WTC11 (cell line): ENCODE data around the gene AFAP1L2. TPM values are rescaled to one million over a fixed set of nuclear protein-coding genes. Genes with fewer than 3 reads are reported as not detected.

Source experiments
- ATAC-seq: fragments of 200-7000 bp; cut with Tn5 transposase; 2 replicates; pipeline ENCODE4 v1.10.0; 2021; ENCODE audit warnings: mild to moderate bottlenecking, moderate library complexity
- CTCF ChIA-PET: fragments of 300-600 bp; sonication (Branson Sonifier 250); formaldehyde crosslinking; loops from one replicate; lab custom pipeline; 2021; ENCODE audit warnings: antibody characterized with exemption; lab: Charles Lee
- POLR2A ChIA-PET: fragments of 350-600 bp; sonication (Branson Sonifier 250); formaldehyde crosslinking; loops from one replicate; lab custom pipeline; 2021; ENCODE audit warnings: antibody characterized with exemption; lab: Charles Lee
- DNase-seq: peaks from one replicate; pipeline ENCODE4 v3.0.0; 2021; ENCODE audit warnings: low spot score
- H3K27ac Mint-ChIP-seq: 2 replicates; pipeline ENCODE4 v1.8.0; 2021; ENCODE audit warnings: mixed read lengths
- H3K27me3 Mint-ChIP-seq: 2 replicates; pipeline ENCODE4 v1.8.0; 2021; ENCODE audit warnings: low read depth, mild to moderate bottlenecking, moderate library complexity, mixed read lengths
- H3K36me3 Mint-ChIP-seq: 2 replicates; pipeline ENCODE4 v1.8.0; 2021; ENCODE audit warnings: mixed read lengths
- H3K4me1 Mint-ChIP-seq: 2 replicates; pipeline ENCODE4 v1.8.0; 2022; ENCODE audit warnings: mixed read lengths
- H3K4me3 Mint-ChIP-seq: 2 replicates; pipeline ENCODE4 v1.8.0; 2021; ENCODE audit warnings: mild to moderate bottlenecking, moderate library complexity, mixed read lengths
- H3K9me3 Mint-ChIP-seq: 2 replicates; pipeline ENCODE4 v1.8.0; 2021; ENCODE audit warnings: mixed read lengths
- ATF2 ChIP-seq: sonication (generic); formaldehyde crosslinking; IDR thresholded peaks from 2 replicates; pipeline ENCODE4 v1.8.1; 2022; ENCODE audit warnings: low read depth, missing genetic modification reagents, borderline replicate concordance
- ATF6 ChIP-seq: sonication (generic); formaldehyde crosslinking; IDR thresholded peaks from 2 replicates; pipeline ENCODE4 v1.8.1; 2023; ENCODE audit warnings: mild to moderate bottlenecking, missing genetic modification reagents
- E2F4 ChIP-seq: sonication (generic); formaldehyde crosslinking; IDR thresholded peaks from 2 replicates; pipeline ENCODE4 v1.8.1; 2022; ENCODE audit warnings: low read depth, mild to moderate bottlenecking, moderate library complexity, missing genetic modification reagents, borderline replicate concordance
- FOXP1 ChIP-seq: sonication (generic); formaldehyde crosslinking; IDR thresholded peaks from 2 replicates; pipeline ENCODE4 v1.8.0; 2022; ENCODE audit warnings: missing genetic modification reagents, mild to moderate bottlenecking, moderate library complexity, borderline replicate concordance
- GTF2I ChIP-seq: fragments of 250-450 bp; sonication (Bioruptor Pico); conservative IDR thresholded peaks from 2 replicates; pipeline ENCODE4 v1.4.0; 2021; ENCODE audit warnings: mild to moderate bottlenecking
- NR2C2 ChIP-seq: sonication (generic); formaldehyde crosslinking; IDR thresholded peaks from 2 replicates; pipeline ENCODE4 v1.8.0; 2022; ENCODE audit warnings: mild to moderate bottlenecking, missing genetic modification reagents
- OVOL2 ChIP-seq: fragments of 250-450 bp; sonication (Bioruptor Pico); IDR thresholded peaks from 2 replicates; pipeline ENCODE4 v1.9.0; 2021; ENCODE audit warnings: mild to moderate bottlenecking, borderline replicate concordance
- RORB ChIP-seq: fragments of 250-450 bp; sonication (Bioruptor Pico); IDR thresholded peaks from 2 replicates; pipeline ENCODE4 v1.9.0; 2021; ENCODE audit warnings: mild to moderate bottlenecking
- SMAD3 ChIP-seq: sonication (generic); formaldehyde crosslinking; IDR thresholded peaks from 2 replicates; pipeline ENCODE4 v1.8.0; 2022; ENCODE audit warnings: missing genetic modification reagents, mild to moderate bottlenecking, borderline replicate concordance
- USF1 ChIP-seq: sonication (generic); formaldehyde crosslinking; IDR thresholded peaks from 2 replicates; pipeline ENCODE4 v1.8.0; 2022; ENCODE audit warnings: mild to moderate bottlenecking, missing genetic modification reagents
- ZNF232 ChIP-seq: sonication (generic); formaldehyde crosslinking; IDR thresholded peaks from 2 replicates; pipeline ENCODE4 v1.8.0; 2022; ENCODE audit warnings: mild to moderate bottlenecking, missing genetic modification reagents
- ZNF396 ChIP-seq: fragments of 250-450 bp; sonication (Bioruptor Pico); IDR thresholded peaks from 2 replicates; pipeline ENCODE4 v1.8.0; 2021; ENCODE audit warnings: mild to moderate bottlenecking, moderate library complexity, borderline replicate concordance
- ZNF423 ChIP-seq: fragments of 250-450 bp; sonication (Bioruptor Pico); IDR thresholded peaks from 2 replicates; pipeline ENCODE4 v2.1.2; 2022; ENCODE audit warnings: mild to moderate bottlenecking, moderate library complexity
- total RNA-seq: library from RNA; stranded (reverse); gene quantifications from 3 replicates; pipeline ENCODE4 v1.2.3, GENCODE V29; 2021
- TF ChIP-seq, protein P1 (sequence below): sonication (generic); formaldehyde crosslinking; IDR thresholded peaks from 2 replicates; pipeline ENCODE4 v1.8.1; 2023; ENCODE audit warnings: mild to moderate bottlenecking, missing genetic modification reagents
- TF ChIP-seq, protein P2 (sequence below): fragments of 250-450 bp; sonication (Bioruptor Pico); IDR thresholded peaks from 2 replicates; pipeline ENCODE4 v1.9.0; 2021; ENCODE audit warnings: moderate library complexity, mild to moderate bottlenecking, inconsistent platforms, borderline replicate concordance
- TF ChIP-seq, protein P3 (sequence below): fragments of 250-450 bp; sonication (Bioruptor Pico); conservative IDR thresholded peaks from 2 replicates; pipeline ENCODE4 v1.9.0; 2021; ENCODE audit warnings: mild to moderate bottlenecking
- TF ChIP-seq, protein P4 (sequence below): sonication (generic); formaldehyde crosslinking; IDR thresholded peaks from 2 replicates; pipeline ENCODE4 v1.8.0; 2022; ENCODE audit warnings: mild to moderate bottlenecking, missing genetic modification reagents
- TF ChIP-seq, protein P5 (sequence below): fragments of 250-450 bp; sonication (Bioruptor Pico); IDR thresholded peaks from 2 replicates; pipeline ENCODE4 v1.8.0; 2021; ENCODE audit warnings: mild to moderate bottlenecking
- TF ChIP-seq, protein P6 (sequence below): sonication (generic); formaldehyde crosslinking; IDR thresholded peaks from 2 replicates; pipeline ENCODE4 v1.8.0; 2023; ENCODE audit warnings: missing genetic modification reagents

Gene AFAP1L2
- total RNA-seq, 1 experiment from 2014 or later: 5.0 TPM

DNA sequence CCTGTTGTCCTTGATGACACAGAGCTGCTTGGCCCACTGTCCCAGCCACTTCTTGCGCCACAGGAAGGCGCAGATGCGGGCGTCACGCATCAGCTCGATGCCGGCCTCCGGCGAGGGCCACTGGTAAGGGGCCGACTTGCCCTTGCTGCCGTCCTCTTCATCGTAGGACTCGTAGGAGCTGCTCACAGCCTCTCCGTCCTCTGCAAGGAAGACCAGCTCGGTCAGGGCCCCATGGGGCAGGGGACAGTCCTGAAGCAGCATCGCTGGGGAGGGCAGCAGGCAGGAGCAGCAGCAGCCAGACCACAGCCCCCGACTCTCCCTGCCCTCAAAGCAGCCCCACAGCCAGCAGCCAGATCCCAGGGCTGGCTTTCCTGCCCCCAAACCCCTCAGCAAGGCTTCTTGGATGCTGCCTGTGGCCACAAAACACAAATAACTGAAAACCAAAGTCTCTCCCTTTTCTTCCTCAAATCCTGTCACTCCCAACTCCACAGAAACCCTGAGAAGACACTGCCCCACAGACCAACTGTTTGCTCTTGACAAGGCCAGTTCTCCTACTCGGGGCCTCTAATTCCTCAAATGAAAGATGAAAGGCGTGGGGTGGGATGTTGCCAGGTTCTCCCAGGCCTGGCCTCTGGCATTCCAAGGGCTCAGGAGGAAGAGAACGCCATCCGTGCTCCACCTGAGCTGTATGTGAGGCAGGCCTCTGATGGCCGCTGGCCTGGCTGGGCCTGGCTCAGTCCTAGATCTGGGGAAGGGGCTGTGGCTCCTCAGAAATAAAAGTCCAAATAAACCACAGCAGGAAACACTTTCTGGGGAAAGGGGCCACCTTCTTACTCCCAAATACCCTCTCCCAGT lies 88.5 kb downstream of the AFAP1L2 start:
- Mint-ChIP-seq H3K9me3 (no peaks in the 10 kb centered on the region), H3K4me3 (no peak overlapping the region), H3K36me3 (no peaks in the 10 kb centered on the region), H3K27ac (no peak overlapping the region), H3K4me1 (peaks cover 4% of the 10 kb centered on the region), H3K27me3 (no peaks in the 10 kb centered on the region)
- CTCF ChIA-PET: interaction anchor here (1.1 to 2.4 kb wide), 2 partner anchors 11 to 143 kb away, joined by 3 to 12 read pairs; no protein-coding TSS in a partner anchor
- ATAC-seq (no peak; the same call in 1 of the 2 replicates), DNase-seq (no peak)
- POLR2A ChIA-PET: no interaction called here
- TF ChIP-seq USF1 (CRISPR knock-in tag) (no peak), ATF2 (CRISPR knock-in tag) (no peak), NR2C2 (no peak), ZNF423 (CRISPR knock-in tag) (no peak), ATF6 (CRISPR knock-in tag) (no peak), E2F4 (no peak)
- TF ChIP-seq, protein P1, sequence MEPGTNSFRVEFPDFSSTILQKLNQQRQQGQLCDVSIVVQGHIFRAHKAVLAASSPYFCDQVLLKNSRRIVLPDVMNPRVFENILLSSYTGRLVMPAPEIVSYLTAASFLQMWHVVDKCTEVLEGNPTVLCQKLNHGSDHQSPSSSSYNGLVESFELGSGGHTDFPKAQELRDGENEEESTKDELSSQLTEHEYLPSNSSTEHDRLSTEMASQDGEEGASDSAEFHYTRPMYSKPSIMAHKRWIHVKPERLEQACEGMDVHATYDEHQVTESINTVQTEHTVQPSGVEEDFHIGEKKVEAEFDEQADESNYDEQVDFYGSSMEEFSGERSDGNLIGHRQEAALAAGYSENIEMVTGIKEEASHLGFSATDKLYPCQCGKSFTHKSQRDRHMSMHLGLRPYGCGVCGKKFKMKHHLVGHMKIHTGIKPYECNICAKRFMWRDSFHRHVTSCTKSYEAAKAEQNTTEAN: no peak
- TF ChIP-seq, all 79 proteins: peak for 0

GRCh38 chr10:114313866-114314265 lies 90.4 kb downstream of the AFAP1L2 start:
- H3K9me3 Mint-ChIP-seq: no peaks in the 10 kb centered on the region
- no peak for DNase-seq
- TF ChIP-seq, protein P2, sequence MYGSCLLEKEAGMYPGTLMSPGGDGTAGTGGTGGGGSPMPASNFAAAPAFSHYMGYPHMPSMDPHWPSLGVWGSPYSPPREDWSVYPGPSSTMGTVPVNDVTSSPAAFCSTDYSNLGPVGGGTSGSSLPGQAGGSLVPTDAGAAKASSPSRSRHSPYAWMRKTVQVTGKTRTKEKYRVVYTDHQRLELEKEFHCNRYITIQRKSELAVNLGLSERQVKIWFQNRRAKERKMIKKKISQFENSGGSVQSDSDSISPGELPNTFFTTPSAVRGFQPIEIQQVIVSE (CRISPR knock-in tag): no peak
- TF ChIP-seq SMAD3 (CRISPR knock-in tag): no peak
- TF ChIP-seq, protein P3, sequence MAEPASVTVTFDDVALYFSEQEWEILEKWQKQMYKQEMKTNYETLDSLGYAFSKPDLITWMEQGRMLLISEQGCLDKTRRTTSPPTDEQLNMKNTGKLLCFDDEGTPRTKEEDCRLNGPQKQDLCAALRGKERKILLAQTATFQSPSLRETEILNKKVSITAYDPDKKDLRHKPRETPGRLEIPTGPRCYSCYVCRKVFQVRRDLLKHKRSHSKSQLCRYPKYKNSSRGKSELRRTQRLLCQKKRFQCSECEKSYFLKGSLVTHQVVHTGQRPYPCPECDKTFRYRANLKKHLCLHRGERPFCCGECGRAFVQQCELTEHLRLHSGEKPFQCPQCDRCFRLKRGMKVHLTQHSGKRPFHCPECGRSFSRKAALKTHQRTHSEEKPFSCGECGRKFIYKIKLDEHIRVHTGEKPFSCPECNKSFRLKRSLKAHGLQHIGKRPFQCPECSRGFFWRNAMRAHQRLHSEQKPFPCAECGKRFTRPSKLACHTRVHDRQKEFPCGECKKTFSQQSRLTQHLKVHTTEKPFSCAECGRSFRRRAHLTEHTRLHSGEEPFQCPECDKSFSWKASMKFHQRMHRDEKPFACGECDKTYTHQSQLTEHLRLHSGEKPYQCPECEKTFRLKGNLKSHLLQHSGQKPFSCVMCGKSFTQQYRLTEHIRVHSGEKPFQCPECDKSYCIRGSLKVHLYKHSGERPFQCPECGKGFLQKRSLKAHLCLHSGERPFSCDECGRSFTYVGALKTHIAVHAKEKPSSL: no peak
- TF ChIP-seq ZNF396 (CRISPR knock-in tag): no peak
- TF ChIP-seq, protein P4, sequence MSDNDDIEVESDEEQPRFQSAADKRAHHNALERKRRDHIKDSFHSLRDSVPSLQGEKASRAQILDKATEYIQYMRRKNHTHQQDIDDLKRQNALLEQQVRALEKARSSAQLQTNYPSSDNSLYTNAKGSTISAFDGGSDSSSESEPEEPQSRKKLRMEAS: no peak
- TF ChIP-seq, protein P5, sequence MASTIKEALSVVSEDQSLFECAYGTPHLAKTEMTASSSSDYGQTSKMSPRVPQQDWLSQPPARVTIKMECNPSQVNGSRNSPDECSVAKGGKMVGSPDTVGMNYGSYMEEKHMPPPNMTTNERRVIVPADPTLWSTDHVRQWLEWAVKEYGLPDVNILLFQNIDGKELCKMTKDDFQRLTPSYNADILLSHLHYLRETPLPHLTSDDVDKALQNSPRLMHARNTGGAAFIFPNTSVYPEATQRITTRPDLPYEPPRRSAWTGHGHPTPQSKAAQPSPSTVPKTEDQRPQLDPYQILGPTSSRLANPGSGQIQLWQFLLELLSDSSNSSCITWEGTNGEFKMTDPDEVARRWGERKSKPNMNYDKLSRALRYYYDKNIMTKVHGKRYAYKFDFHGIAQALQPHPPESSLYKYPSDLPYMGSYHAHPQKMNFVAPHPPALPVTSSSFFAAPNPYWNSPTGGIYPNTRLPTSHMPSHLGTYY (CRISPR knock-in tag): no peak
- TF ChIP-seq RORB (CRISPR knock-in tag): no peak
- no peak for TF ChIP-seq FOXP1 (CRISPR knock-in tag)
- no peak for TF ChIP-seq NR2C2
- TF ChIP-seq, protein P6, sequence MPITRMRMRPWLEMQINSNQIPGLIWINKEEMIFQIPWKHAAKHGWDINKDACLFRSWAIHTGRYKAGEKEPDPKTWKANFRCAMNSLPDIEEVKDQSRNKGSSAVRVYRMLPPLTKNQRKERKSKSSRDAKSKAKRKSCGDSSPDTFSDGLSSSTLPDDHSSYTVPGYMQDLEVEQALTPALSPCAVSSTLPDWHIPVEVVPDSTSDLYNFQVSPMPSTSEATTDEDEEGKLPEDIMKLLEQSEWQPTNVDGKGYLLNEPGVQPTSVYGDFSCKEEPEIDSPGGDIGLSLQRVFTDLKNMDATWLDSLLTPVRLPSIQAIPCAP (CRISPR knock-in tag): no peak
- TF ChIP-seq GTF2I (CRISPR knock-in tag): no peak
- TF ChIP-seq, protein P1: no peak
- no peak for TF ChIP-seq ZNF232
- TF ChIP-seq OVOL2 (CRISPR knock-in tag): no peak
- TF ChIP-seq, all 79 proteins: peak for 0
- Mint-ChIP-seq H3K4me1 (no peaks in the 10 kb centered on the region), H3K27ac (no peak overlapping the region), H3K27me3 (no peaks in the 10 kb centered on the region), H3K4me3 (no peak overlapping the region), H3K36me3 (no peaks in the 10 kb centered on the region)
- ChIA-PET POLR2A (no interaction called here), CTCF (interaction anchor here (1.7 kb wide), 1 partner anchor 10 kb away, joined by 7 read pairs; no protein-coding TSS in a partner anchor)
- no peak for ATAC-seq
